ENCODE results near the gene COL1A1. TPM values are rescaled to one million over a fixed set of nuclear protein-coding genes. Genes with fewer than 3 reads are reported as not detected.

The COL1A1 gene
- total RNA-seq, 2 donors from 2014 or later = 11.2 to 62.3 TPM

DNA sequence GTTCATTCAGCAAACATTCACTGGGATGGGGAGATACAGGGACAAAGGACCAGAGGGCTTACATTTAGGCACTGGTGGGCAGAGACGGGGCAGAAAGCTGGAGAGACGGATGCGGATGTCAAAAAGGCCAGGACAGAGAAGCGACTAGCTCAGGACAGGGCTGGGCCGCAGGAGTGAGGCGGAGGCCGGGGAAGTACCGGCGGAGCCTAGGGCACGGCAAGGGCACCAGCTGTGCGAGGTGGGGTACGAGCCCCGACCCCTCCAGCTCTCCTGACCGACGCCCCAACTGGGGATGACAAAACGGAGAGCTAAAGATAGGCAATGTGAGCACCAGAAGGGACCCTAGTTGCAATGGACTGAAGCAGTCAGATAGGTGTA, 39.5 kb downstream of the COL1A1 start:
- H3K27ac ChIP-seq = no peak overlapping the region
- ATAC-seq (no peak), DNase-seq (no peak)
- no peaks in the 10 kb centered on the region for H3K36me3 ChIP-seq (replicated peaks in 1 of 2; ENCODE audit: insufficient read depth in 1 of 2, low read depth in 2 of 2)
- no peak overlapping the region for H3K4me3 ChIP-seq
- no peaks in the 10 kb centered on the region for H3K27me3 ChIP-seq
- intact Hi-C loops (cut with DNase I) = no loop called here
- TF ChIP-seq, protein P1, sequence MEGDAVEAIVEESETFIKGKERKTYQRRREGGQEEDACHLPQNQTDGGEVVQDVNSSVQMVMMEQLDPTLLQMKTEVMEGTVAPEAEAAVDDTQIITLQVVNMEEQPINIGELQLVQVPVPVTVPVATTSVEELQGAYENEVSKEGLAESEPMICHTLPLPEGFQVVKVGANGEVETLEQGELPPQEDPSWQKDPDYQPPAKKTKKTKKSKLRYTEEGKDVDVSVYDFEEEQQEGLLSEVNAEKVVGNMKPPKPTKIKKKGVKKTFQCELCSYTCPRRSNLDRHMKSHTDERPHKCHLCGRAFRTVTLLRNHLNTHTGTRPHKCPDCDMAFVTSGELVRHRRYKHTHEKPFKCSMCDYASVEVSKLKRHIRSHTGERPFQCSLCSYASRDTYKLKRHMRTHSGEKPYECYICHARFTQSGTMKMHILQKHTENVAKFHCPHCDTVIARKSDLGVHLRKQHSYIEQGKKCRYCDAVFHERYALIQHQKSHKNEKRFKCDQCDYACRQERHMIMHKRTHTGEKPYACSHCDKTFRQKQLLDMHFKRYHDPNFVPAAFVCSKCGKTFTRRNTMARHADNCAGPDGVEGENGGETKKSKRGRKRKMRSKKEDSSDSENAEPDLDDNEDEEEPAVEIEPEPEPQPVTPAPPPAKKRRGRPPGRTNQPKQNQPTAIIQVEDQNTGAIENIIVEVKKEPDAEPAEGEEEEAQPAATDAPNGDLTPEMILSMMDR (IDR thresholded peaks at IDR 0.05) = no peak
- TF ChIP-seq POLR2A (IDR thresholded peaks at IDR 0.05) = no peak
- H3K9me3 ChIP-seq = no peaks in the 10 kb centered on the region
- 35 to 36% methylated on average over 16 of the region's 16 CpGs for WGBS, 2 donors
- peaks cover 14% of the 10 kb centered on the region for H3K4me1 ChIP-seq

DNA sequence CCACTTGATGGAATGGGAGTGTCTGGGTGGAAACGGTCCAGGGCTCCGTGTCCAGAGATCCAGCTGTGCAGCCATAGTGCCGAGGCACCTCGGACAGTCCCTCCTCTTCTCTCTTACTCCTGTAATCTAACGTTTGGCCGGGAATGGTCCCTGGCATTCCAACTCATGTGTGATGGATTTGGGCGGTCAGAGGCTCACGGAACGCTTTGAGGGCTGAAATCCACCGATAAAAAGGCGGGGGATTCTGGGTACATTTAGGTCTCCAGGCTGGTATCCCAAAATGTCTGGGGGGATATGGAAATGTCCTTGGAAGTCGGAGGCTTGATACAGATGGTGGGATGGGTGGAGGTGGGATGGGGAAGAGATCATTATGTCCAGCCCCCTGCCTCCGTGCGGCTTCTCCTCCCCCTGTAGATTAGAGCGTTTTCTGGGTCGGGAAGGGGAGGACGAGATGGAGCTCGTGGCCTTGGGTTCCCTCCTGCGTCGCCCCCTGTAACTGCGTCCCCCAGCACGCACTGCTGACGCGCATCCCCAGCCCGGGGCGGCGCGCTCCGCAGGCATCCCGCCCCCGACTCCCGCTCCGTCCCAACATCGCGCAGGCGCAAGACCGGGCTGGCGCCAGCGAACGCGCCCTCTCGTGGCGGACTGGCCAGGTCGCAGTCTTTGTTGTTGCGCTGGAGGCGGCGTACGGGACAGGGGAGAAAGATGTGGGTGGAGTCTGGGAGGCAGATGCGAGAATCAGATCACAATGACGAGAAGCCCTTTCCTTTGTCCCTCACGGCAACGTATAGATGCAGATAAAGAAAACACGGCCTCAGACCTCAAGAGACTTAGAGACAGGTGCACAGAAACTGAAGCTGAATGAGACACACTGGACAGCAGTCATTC, 40.2 kb downstream of the COL1A1 start:
- peak; percentile 100 for ATAC-seq
- TF ChIP-seq, protein P1 (IDR thresholded peaks at IDR 0.05) = peak; percentile 86 to 98 (median 93)
- TF ChIP-seq POLR2A (IDR thresholded peaks at IDR 0.05) = peak in 2 of 3 donors; percentile 21 to 37
- peak overlapping the region in 1 of 2 donors; percentile 6 for H3K4me3 ChIP-seq
- WGBS, 2 donors = 0% methylated on average over 33 to 53 of the region's 53 CpGs
- no peaks in the 10 kb centered on the region for H3K27me3 ChIP-seq
- DNase-seq = peak; percentile 88 to 91 (median 90)
- H3K27ac ChIP-seq = no peak overlapping the region
- intact Hi-C loops (cut with DNase I) = no loop called here
- peaks cover 14% of the 10 kb centered on the region for H3K4me1 ChIP-seq
- no peaks in the 10 kb centered on the region for H3K9me3 ChIP-seq
- no peaks in the 10 kb centered on the region for H3K36me3 ChIP-seq (replicated peaks in 1 of 2; ENCODE audit: insufficient read depth in 1 of 2, low read depth in 2 of 2)

DNA sequence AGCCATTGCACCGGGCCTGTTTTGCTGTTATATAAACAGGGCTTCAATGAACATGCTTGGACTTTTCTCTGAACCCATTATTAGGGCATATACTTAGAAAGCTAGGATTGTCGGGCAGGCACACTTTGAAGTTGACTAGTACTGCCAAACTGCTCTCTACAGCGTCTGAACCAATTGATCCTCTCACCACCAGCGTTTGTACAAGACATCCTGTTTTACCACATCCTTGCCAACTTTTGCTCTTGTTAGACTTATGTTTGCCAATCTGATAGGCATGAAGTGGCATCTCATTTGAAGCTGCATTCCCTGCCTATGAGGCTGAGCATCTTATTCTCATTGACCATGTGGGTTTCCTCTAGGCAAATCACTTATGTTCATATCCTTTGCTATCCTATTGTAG, 43.5 kb downstream of the COL1A1 start:
- H3K4me1 ChIP-seq = peaks cover 30% of the 10 kb centered on the region
- H3K4me3 ChIP-seq = no peak overlapping the region
- no peak overlapping the region for H3K27ac ChIP-seq
- no peaks in the 10 kb centered on the region for H3K36me3 ChIP-seq (replicated peaks in 1 of 2; ENCODE audit: insufficient read depth in 1 of 2, low read depth in 2 of 2)
- no peaks in the 10 kb centered on the region for H3K9me3 ChIP-seq
- intact Hi-C loops (cut with DNase I) = no loop called here
- no peak for TF ChIP-seq POLR2A (IDR thresholded peaks at IDR 0.05)
- TF ChIP-seq, protein P1 (IDR thresholded peaks at IDR 0.05) = no peak
- ATAC-seq = no peak
- WGBS, 2 donors = 53 to 58% methylated on average over 4 of the region's 4 CpGs
- DNase-seq = no peak
- no peaks in the 10 kb centered on the region for H3K27me3 ChIP-seq

DNA sequence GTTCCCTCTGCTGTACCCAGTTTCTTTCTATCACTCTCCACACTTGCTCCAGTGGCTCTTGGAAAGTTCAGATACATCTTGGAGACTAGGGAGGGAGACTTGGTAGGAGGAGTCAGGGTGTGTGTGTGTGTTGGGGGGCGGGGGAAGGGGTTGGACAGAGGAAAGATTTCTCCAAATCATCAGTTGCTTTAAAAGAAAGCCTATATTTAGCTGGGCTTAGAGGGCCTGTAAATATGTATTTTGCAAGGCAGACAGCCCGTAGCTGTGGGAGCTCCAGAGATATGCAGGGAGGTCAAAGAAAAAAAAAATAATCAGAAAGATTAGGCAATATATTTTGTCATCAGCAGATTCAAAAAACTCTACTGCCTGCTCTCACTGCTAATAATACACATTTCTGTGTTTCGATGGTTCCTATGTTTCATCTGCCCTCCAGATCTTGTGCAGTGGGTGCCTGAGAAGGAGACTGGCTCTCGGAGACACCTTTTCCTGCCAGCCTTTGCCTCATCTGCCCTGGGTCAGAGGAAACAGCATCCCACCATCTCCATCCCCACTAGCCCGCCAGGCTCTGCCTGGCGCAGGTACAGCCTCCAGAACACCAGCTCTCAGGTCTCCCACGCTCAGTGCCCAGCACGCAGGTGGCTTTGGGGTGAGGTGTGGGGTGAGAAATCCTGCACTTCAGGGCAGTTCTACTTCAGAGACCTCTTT, 46.2 kb downstream of the COL1A1 start:
- no peaks in the 10 kb centered on the region for H3K27me3 ChIP-seq
- peaks cover 33% of the 10 kb centered on the region for H3K4me1 ChIP-seq
- intact Hi-C loops (cut with DNase I) = no loop called here
- TF ChIP-seq, protein P1 (IDR thresholded peaks at IDR 0.05) = no peak
- TF ChIP-seq POLR2A (IDR thresholded peaks at IDR 0.05) = no peak
- peak in 1 of 4 donors; percentile 67 for DNase-seq
- no peaks in the 10 kb centered on the region for H3K36me3 ChIP-seq (replicated peaks in 1 of 2; ENCODE audit: insufficient read depth in 1 of 2, low read depth in 2 of 2)
- no peak overlapping the region for H3K4me3 ChIP-seq
- no peak overlapping the region for H3K27ac ChIP-seq
- 50 to 58% methylated on average over 8 of the region's 8 CpGs for WGBS, 2 donors
- H3K9me3 ChIP-seq = no peaks in the 10 kb centered on the region
- ATAC-seq = no peak

All from body of pancreas (tissue), 4 donors.